HG02623 (cell line): ENCODE data around the gene OGFOD2.

Experiments
- ATAC-seq: cut with Tn5 transposase; IDR thresholded peaks from one replicate; pipeline ENCODE4 v1.9.1; 2021; ENCODE audit warnings: moderate library complexity; ENCODE audit not compliant: unreplicated experiment

The OGFOD2 gene

DNA sequence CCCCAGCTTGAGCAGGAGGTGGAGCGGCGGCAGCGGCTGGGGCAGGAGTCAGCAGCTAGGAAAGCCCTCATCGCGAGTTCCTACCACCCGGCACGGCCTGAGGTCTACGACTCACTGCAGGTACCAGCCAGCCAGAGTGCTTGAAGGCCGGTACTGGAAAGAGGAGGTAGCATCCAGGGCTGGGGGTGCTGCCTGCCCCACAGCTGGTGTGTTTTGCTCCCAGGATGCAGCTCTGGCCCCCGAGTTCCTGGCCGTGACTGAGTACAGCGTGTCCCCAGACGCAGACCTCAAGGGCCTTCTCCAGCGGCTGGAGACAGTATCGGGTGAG, 1.6 kb downstream of the OGFOD2 start:
- no peak for ATAC-seq

DNA sequence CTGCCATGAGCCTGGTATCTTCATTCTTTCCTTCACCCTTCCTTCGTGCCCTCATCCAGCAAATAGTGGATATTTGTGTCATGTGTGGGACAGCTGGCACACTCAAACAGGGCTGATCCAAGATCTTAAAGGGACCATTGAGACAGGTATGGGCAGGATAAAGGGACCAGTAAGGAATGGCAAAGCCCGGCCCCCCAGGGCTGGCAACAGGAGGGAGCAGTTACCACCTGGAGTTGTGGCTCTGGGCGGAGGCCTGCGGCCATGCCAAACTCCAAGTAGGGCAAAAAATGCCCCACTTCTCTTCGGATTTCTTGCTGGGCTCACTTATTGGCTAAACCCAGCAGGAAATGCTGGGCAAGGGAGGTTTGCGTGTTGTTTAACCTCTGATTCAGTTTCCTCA, 2.1 kb downstream of the OGFOD2 start:
- no peak for ATAC-seq

DNA sequence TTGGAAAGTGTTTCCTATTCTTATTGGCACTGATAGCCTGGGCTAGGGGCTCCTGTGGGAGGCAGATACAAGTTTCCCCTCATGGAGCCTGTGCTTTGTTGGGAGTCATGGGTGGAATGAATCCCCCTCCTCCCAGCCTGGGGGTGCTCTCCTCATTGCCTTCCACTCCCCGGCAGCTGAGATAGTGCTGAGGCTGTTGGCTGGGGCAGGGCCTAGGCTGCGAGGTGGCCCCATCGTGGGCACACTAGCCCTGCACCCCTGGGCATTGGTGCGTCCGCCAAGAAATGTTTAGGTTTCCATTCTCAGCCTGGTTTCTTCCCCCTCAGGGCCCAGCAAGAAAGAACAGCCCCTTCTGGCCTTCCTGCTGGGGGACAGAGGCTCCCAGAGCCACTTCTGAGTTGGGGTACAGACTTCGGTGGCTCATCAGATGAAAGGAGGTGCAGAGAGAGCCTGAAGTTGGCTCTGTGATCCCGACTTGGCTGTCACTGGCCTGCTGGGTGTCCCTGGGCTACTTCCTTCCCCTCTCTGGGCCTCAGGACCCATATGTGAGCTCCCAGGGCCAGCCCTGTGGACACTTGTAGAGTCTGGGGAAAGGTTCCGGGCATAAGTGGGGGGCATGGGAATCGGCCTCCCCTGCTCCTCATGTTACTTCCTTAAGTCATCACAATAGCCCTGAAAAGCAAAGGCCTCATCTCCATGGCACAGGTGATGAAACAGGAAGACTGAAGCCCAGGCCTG, 2.8 kb downstream of the OGFOD2 start:
- ATAC-seq: no peak

DNA sequence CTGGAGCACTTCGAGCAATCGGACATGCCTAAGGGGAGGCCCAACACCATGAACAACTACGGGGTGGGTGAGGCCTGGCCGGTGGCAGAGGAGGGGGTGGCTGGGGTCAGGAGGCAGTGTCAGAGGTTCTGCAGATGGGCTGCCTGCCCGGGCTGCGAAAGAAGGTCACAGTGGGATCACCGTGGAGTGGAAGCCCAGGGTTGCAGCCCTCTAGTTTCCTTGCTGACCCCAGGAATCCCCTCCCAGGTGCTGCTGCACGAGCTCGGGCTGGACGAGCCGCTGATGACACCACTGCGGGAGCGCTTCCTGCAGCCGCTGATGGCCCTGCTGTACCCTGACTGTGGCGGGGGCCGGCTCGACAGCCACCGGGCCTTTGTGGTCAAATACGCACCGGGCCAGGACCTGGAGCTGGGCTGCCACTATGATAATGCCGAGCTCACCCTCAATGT, 3.5 kb downstream of the OGFOD2 start:
- ATAC-seq: no peak

DNA sequence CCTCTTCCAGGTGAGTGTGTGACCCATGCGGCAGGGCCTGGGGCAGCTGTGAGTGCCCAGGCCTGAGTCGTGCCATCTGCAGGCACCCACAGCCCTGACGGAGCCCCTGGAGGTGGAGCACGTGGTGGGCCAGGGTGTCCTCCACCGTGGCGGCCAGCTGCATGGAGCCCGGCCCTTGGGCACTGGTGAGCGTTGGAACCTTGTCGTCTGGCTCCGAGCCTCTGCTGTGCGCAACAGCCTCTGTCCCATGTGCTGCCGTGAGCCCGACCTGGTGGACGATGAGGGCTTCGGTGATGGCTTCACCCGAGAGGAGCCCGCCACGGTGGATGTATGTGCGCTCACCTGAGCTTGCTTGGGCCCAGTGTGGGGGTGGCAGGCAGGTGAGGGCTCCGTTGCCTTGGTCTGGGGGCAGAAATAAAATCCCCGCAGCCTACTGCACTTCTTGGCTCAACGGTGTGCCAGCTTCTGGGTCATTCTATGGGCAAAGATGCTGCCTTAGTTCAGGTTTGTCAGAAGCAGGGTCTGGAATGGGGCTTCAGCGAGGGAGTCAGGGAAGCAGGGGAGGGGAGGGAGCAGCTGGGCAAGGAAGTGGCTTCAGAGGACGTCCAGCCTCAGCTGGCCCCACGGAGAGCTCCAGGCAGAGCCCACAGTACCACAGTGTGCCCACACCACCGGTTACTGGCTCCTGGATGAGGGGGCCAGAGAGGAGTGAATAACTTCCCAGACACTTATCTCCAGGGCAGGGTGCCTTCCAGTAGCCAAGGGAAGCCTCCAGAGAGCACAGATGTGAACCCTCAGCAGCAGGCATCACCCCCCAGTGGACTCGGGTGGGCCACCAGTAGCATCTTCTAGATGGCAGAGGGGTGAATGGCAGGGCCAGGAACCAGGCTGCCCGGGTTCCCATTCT, 4.2 kb downstream of the OGFOD2 start:
- ATAC-seq: no peak

DNA sequence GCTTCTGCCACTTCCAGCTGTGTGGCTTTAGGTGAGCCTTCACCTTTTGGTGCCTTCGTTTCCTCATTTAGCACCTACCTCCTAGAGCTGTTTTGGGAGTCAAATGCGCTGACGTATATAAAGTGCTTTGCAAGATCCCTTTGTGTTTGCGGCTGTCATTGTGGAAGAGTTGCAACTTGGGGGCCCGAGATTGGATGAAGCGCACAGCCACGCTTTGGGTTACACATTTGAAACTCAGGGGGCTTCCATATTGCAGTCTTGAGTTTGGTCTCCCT, 4.8 kb downstream of the OGFOD2 start:
- no peak for ATAC-seq

DNA sequence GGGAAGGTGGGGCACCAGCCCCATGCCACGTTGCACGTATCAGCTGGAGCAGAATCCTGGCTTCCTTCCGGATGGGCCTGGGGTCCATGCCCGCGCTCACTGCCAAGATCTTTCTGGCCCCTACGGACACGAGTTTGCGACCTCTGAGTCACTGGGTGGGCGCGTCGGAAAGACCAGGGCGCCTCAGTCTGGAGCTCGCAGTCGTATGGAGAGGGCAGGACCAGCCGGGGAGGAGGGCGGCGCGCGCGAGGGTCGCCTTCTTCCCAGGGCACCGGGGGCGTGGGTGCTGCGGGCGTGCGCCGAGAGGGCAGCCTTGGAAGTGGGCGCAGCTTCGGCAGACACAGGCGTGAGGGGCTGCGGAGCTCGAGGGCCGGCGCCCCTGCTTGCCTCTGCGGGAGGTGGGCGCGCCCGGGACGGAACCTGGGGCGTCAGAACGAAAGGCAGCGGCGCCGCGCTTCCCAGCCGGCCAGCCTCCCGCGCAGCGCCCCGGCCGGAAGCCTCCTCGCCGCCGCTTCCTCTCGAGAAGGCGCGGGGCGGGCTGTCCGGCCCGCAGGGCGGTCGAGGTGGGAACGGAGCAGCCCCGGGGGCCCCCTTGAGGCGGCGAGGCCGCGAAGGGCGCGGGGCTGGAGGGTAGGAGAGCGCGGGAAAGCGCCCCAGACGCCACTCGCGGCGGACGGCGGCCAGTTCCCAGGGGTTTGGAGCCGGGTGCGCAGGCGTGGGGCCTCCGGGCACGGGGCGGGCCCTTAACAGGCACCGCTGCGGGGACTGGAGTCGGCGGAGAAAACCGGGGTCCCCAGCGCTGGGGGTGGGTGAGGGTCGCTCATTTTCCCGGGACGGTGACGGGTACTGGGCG, 5.4 kb downstream of the OGFOD2 start, which contains the start of gene ARL6IP4:
ARL6IP4 (plus strand) TSS at position 499 of the 853 bp plus-strand sequence. CDS start 459 bp downstream, outside the sequence.
- peak; percentile 59 for ATAC-seq

DNA sequence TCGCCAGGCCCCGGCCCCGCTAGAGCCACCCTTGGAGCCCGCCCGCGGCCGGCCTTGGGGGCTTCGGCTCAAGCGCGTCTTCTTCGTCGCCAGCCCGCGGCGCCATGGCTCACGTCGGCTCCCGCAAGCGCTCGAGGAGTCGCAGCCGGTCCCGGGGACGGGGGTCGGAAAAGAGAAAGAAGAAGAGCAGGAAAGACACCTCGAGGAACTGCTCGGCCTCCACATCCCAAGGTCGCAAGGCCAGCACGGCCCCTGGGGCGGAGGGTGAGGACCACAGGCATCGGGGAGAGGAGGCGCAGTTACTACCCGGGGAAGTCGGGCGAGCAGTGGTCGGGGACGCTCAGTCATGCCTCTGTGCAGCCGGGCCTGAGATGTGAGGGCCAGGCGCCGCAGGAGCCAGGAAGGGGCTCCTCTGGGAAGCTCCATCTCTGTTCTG, 6.0 kb downstream of the OGFOD2 start:
- ATAC-seq: peak; percentile 19

DNA sequence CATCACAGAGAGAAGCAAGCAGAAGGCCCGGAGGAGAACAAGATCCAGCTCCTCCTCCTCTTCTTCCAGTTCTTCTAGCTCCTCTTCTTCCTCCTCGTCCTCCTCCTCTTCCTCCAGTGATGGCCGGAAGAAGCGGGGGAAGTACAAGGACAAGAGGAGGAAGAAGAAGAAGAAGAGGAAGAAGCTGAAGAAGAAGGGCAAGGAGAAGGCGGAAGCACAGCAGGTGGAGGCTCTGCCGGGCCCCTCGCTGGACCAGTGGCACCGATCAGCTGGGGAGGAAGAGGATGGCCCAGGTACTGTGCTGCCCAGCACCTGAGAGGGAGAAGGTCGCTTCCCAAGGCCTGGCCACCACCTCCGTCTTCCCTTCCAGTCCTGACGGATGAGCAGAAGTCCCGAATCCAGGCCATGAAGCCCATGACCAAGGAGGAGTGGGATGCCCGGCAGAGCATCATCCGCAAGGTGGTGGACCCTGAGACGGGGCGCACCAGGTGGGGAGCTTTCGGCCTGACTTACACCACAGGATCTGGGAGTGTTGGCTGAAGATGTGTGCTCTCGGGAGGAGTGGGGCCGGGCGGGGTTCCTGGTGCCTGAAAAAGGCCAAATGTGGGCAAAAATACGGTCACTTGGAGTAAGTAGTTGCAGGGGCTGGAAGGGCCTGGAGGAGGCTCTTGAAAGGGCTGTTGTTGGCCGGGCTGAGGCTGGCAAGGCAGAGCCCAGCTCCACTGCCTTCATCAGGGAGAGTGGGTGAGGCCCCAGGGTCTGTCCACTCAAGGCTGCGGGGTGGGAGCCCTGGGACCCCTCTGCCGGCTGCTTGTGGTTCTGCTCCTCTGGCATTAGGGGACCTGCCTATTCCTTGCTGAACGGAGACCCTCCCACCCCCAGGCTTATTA, 6.8 kb downstream of the OGFOD2 start:
- no peak for ATAC-seq

DNA sequence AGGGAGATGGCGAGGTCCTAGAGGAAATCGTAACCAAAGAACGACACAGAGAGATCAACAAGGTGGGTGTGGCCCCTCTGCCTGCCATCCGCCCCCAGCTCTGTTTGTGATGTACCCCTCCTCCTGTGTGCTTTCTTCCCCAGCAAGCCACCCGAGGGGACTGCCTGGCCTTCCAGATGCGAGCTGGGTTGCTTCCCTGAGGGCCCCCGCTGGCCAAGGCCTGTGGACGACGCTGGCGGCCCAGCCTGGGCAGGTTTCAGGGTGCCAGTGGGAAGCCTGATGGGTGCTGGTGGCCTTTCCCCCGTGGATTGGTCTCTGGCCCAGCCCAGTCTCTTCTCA, 7.4 kb downstream of the OGFOD2 start:
- no peak for ATAC-seq

DNA sequence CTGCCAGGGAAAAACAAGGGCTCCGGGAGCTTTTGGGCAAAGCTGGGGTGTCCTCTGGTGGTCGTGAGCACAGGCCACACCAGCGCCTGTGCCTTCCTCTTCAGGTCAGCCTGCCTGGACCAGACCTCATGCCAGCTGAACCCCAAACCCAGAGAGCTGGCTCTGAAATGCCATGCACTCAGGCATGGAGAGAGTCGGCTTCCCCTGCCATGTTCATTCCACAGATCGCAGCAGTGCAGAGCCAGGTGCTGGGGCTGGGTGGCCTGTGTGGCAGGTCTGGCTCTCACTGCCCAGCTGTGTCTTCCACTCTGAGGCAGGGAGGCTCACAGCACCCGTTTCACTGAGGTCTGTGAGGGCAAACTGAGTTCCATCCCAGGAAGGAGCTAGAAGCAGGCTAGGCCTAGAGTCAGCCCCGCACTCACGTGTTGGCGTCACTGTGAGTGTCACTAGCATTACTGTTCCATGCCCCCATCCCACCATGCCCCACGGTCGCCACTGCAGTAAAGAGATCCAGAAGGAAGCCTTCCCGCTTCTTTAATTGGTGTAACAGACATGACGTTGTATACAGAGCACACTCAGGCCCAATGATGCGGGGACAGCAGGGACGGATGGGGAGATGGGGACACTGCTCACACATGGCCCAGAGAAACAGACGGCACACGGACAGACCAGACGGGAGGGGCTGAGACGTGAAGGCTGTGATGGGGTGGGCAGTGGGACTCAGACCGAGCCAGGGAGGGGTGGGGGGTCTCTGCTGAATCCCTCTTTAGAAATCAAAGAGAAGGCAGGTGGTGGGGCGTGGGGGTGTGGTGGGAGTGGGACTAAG, 8.1 kb downstream of the OGFOD2 start:
- no peak for ATAC-seq

DNA sequence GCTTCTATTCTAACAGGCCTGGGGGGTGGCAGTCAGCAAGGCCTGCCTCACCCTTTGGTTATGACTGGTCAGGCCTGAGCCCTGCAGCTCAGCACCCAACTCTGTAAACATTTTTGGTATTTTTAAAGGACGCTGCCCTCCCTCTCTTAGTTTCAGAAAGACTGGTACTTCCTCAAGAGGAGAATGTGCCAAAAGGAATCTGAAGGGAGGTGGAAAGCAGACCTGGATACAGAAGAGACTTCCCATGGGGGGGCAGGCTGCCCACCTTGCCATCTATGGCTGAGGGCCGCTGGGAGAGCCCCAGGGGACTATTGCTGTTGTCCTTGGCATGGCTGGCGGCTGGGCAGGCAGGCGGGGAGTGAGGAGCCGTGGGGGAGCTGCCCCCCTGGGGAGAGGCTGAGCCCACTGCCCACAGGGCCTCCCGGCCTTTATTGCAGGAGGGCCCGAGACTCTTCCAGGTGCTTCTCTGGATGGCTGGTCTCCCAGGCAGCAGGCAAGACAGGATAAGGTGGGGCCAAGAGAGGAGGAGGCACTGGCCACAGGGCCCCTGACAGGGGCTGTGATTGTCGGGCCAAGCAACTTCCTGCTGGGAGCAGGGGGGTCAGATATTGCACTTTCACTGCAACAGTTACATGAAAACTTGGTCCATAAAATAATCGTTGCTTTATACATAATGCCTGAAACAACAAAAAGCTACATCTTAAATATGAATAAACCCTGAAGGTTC, 8.9 kb downstream of the OGFOD2 start:
- ATAC-seq: no peak

DNA sequence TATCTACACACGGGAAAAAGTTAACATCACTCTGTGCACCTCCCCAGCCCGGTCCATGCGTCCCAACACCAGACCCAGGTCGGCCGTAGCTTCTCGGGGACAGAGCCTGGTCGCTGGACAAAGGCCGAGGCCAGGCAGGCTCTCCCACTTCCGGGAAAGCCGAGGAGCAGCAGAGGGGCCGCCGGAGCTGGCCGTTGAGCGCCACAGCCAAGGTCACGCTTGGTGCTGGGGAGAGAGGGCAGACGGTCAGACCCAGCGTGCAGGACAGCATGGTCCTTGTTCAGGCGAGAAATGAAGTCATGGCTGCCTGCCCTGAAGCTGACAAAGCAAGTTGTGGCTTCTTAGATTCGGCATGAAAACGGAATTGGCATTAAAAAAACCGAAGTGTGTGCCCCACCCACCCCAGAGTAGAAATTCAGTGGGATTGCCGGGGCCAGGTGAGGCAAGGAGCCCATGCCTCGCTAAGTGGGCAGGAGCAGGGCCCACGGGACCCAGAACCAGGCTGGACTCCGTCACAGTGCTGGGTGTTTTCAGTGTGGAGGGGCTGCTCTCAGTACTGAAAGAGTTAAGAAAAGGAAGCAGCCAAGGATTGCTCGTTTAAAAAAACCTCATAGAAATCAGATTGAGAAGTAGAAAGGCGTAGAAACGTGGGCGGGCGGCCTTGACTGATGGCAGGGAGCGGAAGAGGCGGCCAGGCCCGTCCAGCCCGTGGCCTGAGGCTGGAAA, 9.7 kb downstream of the OGFOD2 start:
- ATAC-seq: no peak

DNA sequence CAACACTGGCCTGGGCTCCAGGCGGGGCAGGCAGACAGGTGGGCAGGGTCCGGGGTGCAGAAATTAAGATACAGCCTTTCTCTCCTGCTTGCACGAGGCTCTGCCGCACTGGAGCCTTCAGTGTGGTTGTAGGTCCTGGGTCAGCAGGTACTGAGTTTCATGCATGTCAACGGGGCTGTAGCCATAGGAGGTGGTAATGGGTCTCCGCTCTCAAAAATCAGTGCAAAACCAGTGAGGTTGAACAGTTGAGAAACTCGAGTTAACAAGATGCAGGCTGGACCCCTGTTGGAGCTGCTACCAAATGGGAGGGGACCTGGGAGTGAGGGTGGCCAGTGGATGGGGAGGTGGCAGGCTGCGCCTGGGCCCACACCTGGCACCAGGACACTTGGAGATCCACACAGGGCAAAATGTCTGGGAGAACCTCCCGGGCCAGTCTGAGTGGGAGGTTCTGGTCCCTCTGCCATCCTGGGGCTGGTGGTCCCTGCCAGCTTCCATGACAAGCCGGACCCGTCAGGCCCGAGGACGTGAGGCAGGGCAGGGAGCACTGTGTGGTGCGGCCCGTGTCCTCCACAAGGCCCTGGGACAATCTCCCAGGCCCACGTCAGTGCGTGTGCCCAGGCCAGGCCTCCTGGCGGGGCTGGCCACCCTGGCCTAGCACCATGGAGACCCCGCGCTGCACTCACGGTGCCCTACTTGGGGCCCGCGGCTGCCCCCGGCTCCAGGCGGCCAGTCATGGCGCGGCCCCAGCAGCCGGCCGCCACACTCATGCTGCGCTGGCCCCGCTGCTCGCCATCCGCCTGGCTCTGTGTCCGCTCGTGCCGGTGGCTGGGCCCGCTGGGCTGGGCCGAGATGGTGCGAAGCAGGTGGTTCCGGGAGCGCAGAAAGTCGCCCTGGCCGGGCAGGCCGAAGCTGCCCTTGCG, 10.6 kb downstream of the OGFOD2 start:
- ATAC-seq: no peak

DNA sequence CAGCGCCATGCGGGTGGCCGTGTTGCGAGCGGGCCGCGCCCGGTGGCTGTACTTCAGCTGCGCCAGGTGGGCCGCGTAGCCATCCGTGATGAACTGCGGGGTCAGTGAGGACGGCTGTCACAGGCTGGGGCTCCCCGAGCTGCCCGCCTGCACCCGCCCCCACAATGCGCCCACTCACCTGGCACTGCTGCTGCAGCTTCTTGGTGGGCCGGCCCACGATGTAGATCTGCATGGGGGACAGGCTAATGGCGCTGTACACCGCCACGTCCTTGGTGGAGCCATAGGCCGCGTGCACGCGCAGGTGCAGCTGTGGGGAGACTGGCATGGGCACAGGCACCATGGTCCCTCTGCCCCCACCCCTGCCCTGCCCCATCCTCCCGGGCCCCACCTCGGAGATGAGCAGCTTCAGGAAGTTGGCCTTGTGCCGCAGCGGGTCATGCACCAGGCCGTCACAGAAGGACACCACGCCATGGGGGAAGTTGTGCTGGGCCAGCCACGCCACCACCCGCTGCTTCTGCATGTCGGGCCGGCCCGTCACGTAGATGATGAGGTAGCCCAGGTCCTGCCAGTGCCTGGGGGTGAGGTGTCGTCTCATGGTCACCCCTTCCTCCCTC, 11.3 kb downstream of the OGFOD2 start:
- ATAC-seq: no peak

DNA sequence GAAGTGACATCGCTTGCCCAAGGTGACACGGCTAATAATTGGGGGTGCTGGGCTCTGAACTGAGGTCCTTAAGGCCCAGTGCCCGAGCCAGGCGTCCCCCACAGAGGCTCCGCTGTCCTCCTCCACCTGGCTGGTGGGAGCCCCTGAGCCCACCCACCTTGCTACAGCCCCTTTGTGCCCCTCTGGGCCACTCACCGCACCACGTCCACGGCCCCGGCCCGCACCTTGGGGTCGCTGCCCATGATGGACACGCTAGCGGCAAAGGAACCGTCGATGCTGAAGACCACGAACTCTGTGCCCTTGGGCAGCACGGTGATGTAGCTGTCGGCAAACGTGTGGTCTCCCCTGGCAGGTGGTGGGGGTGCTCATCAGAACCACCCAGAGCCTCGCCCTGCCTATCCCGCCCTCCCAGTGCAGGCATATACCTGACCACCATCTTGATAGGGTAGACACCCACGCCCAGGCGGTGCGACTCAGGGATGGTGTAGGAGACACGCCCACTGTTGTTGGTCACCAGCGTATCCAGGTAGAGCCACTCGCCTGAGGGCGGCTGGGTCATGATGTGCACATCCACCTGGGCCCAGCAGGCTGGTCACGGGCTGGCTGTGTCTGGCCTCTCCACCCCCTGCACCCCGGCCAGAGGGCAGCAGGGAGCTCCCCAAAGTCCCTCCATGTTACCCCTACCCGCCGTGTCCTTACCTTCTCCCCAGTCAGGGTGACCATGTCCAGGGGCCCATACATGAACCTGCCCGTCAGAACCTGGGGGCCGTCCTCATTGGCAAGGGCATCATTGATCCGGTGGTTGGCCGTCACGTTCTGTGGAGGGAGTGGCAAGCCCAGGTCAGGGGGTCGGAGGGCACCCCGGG, 12.3 kb downstream of the OGFOD2 start:
- no peak for ATAC-seq
